IMR-90 (cell line): ENCODE measurements around the gene C16orf92.

Experiments used
- POLR2A ChIP-seq: IDR thresholded peaks from 2 replicates; pipeline ENCODE4 v1.6.1; 2012; ENCODE audit warnings: mild to moderate bottlenecking, low read depth, low read length
- TF ChIP-seq, protein P1 (sequence below): conservative IDR thresholded peaks from 2 replicates; pipeline ENCODE4 v1.5.1; 2012; ENCODE audit warnings: mild to moderate bottlenecking, low read depth, low read length, improper control_type of control experiment

DNA sequence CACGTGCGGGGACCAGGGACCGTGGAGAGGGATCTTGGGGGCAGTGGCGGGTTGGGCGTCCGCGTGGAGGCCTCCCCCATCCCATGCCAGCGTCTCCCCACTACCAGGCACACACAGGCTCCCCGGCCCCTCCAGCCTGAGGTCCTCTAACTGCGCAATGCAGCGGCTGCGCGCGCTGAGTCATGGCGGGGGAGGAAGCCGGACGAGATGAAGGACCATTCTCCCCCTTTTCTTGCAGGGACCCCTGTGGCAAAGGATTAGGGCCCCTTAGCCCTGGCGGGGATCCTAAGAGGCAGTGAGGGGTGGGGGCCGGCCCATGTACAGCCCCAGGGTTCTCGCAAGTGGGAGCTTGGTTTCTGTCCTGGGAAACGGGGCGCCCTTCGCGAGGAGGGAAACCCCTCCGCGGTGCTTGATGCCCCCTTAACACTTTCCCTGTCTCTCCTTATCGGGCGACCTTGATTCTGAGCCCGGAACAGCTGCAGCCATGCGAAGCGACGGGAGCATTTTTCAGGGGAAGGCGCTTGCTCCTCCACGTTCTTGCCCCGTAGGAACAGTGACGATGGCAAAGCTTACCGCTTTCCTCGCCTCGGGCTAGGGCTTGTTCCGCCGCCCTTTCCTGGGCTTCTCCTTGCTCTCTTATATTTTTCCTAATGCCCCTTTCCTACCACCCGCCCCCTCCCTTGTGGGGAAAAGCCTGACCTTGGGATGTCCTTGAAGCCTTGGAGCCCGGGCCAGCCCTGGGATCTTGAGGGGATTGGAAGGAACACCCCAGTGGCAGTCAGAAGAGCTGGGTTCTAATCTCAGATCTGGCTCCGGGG, 43.2 kb downstream of the C16orf92 start:
- TF ChIP-seq, protein P1, sequence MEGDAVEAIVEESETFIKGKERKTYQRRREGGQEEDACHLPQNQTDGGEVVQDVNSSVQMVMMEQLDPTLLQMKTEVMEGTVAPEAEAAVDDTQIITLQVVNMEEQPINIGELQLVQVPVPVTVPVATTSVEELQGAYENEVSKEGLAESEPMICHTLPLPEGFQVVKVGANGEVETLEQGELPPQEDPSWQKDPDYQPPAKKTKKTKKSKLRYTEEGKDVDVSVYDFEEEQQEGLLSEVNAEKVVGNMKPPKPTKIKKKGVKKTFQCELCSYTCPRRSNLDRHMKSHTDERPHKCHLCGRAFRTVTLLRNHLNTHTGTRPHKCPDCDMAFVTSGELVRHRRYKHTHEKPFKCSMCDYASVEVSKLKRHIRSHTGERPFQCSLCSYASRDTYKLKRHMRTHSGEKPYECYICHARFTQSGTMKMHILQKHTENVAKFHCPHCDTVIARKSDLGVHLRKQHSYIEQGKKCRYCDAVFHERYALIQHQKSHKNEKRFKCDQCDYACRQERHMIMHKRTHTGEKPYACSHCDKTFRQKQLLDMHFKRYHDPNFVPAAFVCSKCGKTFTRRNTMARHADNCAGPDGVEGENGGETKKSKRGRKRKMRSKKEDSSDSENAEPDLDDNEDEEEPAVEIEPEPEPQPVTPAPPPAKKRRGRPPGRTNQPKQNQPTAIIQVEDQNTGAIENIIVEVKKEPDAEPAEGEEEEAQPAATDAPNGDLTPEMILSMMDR, result no peak
- peak; percentile 6; the same call in 1 of the 2 replicates for TF ChIP-seq POLR2A
